Psoas muscle (tissue), 8 donors: ENCODE results near the gene PRSS12. TPM values are rescaled to one million over a fixed set of nuclear protein-coding genes. Genes with fewer than 3 reads are reported as not detected.
"Not testable (repeated sequence)": the region's sequence is repeated elsewhere in the genome, so short reads cannot be mapped to it uniquely, and the experiment has no call there.

Experiments used
- ATAC-seq, 4 donors: fragments of 200-7000 bp; cut with Tn5 transposase; one replicate each; pipeline ENCODE4 v1.9.1; 2020; ENCODE audit warnings: moderate library complexity in 3 of 4, mild to moderate bottlenecking in 2 of 4
- DNase-seq, 2 donors: peaks; one replicate each; pipeline ENCODE4 v3.0.0-alpha.2; 2020
- H3K27ac ChIP-seq: fragments of 200-600 bp; one replicate; pipeline ENCODE4 v1.8.0; 2022
- H3K27me3 ChIP-seq, 3 donors: fragments of 200-600 bp in 1 of 3; one replicate each; pipeline versions ENCODE4 v1.6.1 to v1.8.0; 2013 to 2022; ENCODE audit warnings: low read length in 2 of 3, mild to moderate bottlenecking in 2 of 3, moderate library complexity in 1 of 3; ENCODE audit not compliant: insufficient read depth in 3 of 3
- H3K36me3 ChIP-seq, 2 donors: fragments of 200-600 bp in 1 of 2; one replicate each; pipeline versions ENCODE4 v1.6.1 to v1.8.0; 2013 to 2022; ENCODE audit warnings: low read depth in 1 of 2, mild to moderate bottlenecking in 1 of 2, moderate library complexity in 1 of 2; ENCODE audit not compliant: insufficient read depth in 1 of 2
- H3K4me1 ChIP-seq: fragments of 200-600 bp; one replicate; pipeline ENCODE4 v1.8.0; 2022
- H3K4me3 ChIP-seq: fragments of 200-600 bp; one replicate; pipeline ENCODE4 v1.8.0; 2022; ENCODE audit warnings: mild to moderate bottlenecking
- H3K9me3 ChIP-seq: fragments of 200-600 bp; one replicate; pipeline ENCODE4 v1.8.0; 2022
- WGBS, 3 donors: extraction: QIAGEN DNeasy Blood & Tissue Kit; methylation state at CpG; one replicate each; pipeline versions ENCODE4 v1.1.6 to v1.1.7; 2013; 5-methylcytosine and 5-hydroxymethylcytosine counted together
- intact Hi-C, 2 donors: fragments of 100-400 bp; cut with DNase I; formaldehyde crosslinking; loops; one replicate each; pipeline versions ENCODE4 v1.11.0 to v1.14.2; 2022
- polyA plus RNA-seq, 3 donors: library from polyadenylated mRNA; stranded (reverse); fragments of 200-250 nt; gene quantifications; one replicate each; pipeline ENCODE4 v1.2.3, GENCODE V29; 2013
- total RNA-seq, 4 donors: library from RNA; stranded (reverse); fragmentation: NEBNext Ultra II Directional in 2 of 4; extraction: Animal tissue kit (Norgen Biotek cat#: 25700) in 2 of 4; gene quantifications; one replicate each; pipeline versions ENCODE4 v1.2.1 to v1.2.4, GENCODE V29; 2021 to 2023
- TF ChIP-seq, protein P1 (sequence below): fragments of 200-600 bp; IDR thresholded peaks from one replicate; pipeline ENCODE4 v1.8.0; 2022; ENCODE audit warnings: antibody characterized with exemption
- donor health status: healthy with polysubstance abuse.
- donor health status: DM: no; HTN: no; CAD: no; lungs with moderate emphysema.
- donor health status: Bipolar disorder and iron deficiency.
- donor health status: healthy.
- donor health status: DM: yes; HTN: yes; CAD: no.
- donor health status: DM: no; HTN: no; CAD: no.
- donor health status: DM: no; HTN: no; CAD: no.
- donor health status: DM: yes; HTN: yes; CAD: no.

Gene PRSS12
- total and polyA plus RNA-seq, 7 donors = 0.01 to 0.49 (median 0.10) TPM; not detected in 1

DNA sequence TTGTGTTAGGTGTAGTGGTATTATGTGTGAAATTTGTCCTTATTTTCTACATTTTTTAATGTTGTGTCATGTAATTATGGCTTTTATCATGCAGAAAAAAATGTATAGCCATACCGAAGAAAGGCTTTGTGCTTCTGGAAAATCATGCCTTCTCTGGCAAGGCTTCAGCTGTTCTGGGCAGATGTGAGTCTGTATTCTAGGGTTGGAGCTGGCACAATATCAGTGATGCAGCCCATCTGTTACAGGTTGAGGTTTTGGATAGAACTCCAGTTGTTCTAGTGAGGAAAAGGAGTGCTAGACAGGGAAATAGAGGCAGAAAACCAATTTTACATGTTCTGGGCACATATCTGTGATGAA, 44.8 kb upstream of the PRSS12 start:
- intact Hi-C loops = no loop called here
- TF ChIP-seq, protein P1, sequence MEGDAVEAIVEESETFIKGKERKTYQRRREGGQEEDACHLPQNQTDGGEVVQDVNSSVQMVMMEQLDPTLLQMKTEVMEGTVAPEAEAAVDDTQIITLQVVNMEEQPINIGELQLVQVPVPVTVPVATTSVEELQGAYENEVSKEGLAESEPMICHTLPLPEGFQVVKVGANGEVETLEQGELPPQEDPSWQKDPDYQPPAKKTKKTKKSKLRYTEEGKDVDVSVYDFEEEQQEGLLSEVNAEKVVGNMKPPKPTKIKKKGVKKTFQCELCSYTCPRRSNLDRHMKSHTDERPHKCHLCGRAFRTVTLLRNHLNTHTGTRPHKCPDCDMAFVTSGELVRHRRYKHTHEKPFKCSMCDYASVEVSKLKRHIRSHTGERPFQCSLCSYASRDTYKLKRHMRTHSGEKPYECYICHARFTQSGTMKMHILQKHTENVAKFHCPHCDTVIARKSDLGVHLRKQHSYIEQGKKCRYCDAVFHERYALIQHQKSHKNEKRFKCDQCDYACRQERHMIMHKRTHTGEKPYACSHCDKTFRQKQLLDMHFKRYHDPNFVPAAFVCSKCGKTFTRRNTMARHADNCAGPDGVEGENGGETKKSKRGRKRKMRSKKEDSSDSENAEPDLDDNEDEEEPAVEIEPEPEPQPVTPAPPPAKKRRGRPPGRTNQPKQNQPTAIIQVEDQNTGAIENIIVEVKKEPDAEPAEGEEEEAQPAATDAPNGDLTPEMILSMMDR = no peak
- no peak overlapping the region for H3K4me3 ChIP-seq
- no peaks in the 10 kb centered on the region for H3K4me1 ChIP-seq
- ATAC-seq (no peak), DNase-seq (no peak)
- no peak overlapping the region for H3K27ac ChIP-seq
- no peaks in the 10 kb centered on the region for H3K36me3 ChIP-seq
- 34 to 45% (median 39%) methylated on average over 1 of the region's 1 CpG for WGBS, 3 donors
- H3K9me3 ChIP-seq = no peaks in the 10 kb centered on the region
- no peaks in the 10 kb centered on the region for H3K27me3 ChIP-seq

DNA sequence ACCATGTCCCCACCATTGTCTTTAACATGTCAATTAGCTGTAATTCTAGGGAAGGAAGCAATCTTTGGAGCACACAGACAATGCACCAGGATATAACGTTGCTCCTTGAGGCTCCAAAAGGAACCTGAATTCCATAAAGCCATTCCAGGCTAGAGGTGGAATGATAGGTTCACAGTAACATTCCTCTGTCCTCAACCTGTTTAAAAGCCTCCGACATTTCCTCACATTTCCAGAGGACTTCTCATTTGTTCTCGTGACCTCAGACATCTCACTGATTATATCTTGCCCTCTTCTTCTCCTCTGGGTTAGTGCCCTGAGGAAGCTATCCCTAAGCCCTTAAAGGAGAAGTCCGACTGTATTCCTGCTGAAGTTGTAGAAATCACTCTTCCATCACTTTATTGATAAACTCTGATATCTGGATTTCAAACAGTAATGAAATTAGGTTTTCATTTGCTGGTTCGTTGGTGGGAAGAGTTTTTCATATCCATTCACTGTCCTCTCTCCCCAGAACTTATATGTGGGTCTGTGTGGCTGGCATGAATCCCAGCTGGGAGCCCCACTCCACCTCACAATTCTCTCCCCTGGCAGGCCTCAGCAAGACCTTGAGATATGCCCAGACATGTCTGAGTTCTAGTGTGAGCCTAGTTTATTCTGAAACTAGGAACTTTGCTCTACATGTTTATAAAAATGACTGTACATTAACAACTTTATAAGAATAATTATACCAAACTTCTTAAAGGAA, 44.2 kb upstream of the PRSS12 start:
- ATAC-seq (no peak), DNase-seq (no peak)
- no peaks in the 10 kb centered on the region for H3K36me3 ChIP-seq
- H3K4me3 ChIP-seq = no peak overlapping the region
- intact Hi-C loops = no loop called here
- no peaks in the 10 kb centered on the region for H3K27me3 ChIP-seq
- TF ChIP-seq, protein P1 = no peak
- no peak overlapping the region for H3K27ac ChIP-seq
- 68 to 71% (median 70%) methylated on average over 5 of the region's 5 CpGs for WGBS, 3 donors
- no peaks in the 10 kb centered on the region for H3K9me3 ChIP-seq
- no peaks in the 10 kb centered on the region for H3K4me1 ChIP-seq

DNA sequence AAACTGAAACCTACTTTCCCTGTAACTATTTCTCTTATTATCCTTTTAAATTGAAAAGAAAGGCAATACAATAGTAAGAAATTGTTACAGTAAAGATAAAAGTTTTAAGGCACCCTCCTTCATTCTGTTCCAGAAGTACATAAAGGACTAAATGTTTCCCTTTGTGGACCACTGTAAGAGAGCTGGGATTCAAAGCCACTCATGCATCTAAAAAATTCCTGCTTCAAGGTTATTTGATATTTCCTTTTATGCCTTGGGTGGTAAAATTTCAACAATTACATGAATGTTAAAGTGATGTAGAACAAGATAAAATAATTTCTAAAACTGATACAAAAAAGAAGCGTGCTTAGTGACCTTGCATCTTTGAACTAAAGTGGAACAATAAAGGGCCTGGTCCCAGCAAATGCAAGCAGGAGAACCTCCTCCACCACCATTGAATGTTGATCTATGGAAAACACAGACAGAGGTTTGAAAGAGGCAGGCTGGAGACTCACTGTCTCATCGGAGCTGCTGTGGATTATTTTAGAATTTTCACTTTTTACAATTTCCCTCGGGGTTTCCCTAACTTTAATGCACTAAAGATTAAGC, 42.3 kb upstream of the PRSS12 start:
- intact Hi-C loops = no loop called here
- Histone ChIP-seq H3K4me1 (no peaks in the 10 kb centered on the region), H3K4me3 (no peak overlapping the region), H3K9me3 (no peaks in the 10 kb centered on the region), H3K27me3 (no peaks in the 10 kb centered on the region), H3K27ac (no peak overlapping the region), H3K36me3 (no peaks in the 10 kb centered on the region)
- DNase-seq (no peak), ATAC-seq (no peak)
- WGBS, 3 donors = 63 to 71% (median 64%) methylated on average over 3 of the region's 3 CpGs
- TF ChIP-seq, protein P1 = no peak

DNA sequence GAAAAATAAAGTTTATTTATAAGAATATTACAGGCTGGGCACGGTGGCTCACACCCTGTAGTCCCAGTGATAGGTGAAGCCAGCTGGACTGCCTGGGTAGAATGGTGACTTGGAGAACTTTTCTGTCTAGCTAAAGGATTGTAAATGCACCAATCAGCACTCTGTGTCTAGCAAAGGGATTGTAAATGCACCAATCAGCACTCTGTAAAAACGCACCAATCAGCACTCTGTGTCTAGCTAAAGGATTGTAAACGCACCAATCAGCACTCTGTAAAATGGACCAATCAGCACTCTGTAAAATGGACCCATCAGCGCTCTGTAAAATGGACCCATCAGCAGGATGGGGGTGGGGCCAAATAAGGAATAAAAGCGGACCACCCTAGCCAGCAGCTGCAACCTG, 39.7 kb upstream of the PRSS12 start:
- H3K27ac ChIP-seq, H3K4me1 ChIP-seq, DNase-seq, H3K9me3 ChIP-seq, intact Hi-C loops, H3K27me3 ChIP-seq, H3K36me3 ChIP-seq, ATAC-seq, H3K4me3 ChIP-seq: not testable (repeated sequence)
- 93 to 98% (median 96%) methylated on average over 5 of the region's 5 CpGs for WGBS, 3 donors

DNA sequence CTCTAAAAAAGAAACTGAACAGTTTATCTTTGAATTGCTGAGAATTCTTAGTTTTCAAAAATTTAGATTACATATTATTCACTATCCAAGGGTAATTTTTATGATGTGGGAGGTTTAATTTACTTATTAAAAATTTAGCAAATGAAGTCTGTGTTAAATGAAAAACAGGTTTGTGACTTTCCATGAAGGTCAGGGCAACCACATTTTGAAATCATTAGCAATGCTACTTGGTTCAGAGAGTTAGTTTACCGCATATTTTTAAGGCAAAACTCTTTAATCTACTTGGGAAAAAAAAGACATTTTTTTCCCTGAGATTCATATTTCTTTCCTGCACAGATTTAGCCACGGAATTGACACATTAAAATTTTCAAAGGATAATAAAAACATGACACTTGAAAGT, 37.3 kb upstream of the PRSS12 start:
- Histone ChIP-seq H3K4me3 (no peak overlapping the region), H3K27ac (no peak overlapping the region), H3K27me3 (no peaks in the 10 kb centered on the region), H3K9me3 (no peaks in the 10 kb centered on the region), H3K4me1 (no peaks in the 10 kb centered on the region), H3K36me3 (no peaks in the 10 kb centered on the region)
- TF ChIP-seq, protein P1 = no peak
- intact Hi-C loops = no loop called here
- WGBS, 3 donors = 23 to 45% (median 29%) methylated on average over 2 of the region's 2 CpGs
- DNase-seq = no peak
- no peak for ATAC-seq
